GM12878 (cell line): Measurements from ENCODE around the gene PLSCR4. TPM values are rescaled to one million over a fixed set of nuclear protein-coding genes. Genes with fewer than 3 reads are reported as not detected.

Source experiments
- BCL11A ChIP-seq: IDR thresholded peaks from 2 replicates; pipeline ENCODE4 v1.6.1; 2011; ENCODE audit warnings: low read depth, low read length
- BCLAF1 ChIP-seq: fragments of 450-650 bp; IDR thresholded peaks from 2 replicates; pipeline ENCODE4 v1.6.1; 2017; ENCODE audit warnings: antibody characterized with exemption, mild to moderate bottlenecking, moderate library complexity
- BMI1 ChIP-seq: fragments of 450-650 bp; IDR thresholded peaks from 2 replicates; pipeline ENCODE4 v1.6.1; 2016; ENCODE audit warnings: mild to moderate bottlenecking, moderate library complexity, borderline replicate concordance
- E2F4 ChIP-seq: IDR thresholded peaks from 2 replicates; pipeline ENCODE4 v1.6.1; 2012; ENCODE audit warnings: low read depth, low read length, improper control_type of control experiment
- GABPA ChIP-seq: IDR thresholded peaks from 2 replicates; pipeline ENCODE4 v1.6.1; 2014; ENCODE audit warnings: antibody characterized with exemption, low read depth, mild to moderate bottlenecking, inconsistent platforms
- IRF5 ChIP-seq: fragments of 450-650 bp; IDR thresholded peaks from 2 replicates; pipeline ENCODE4 v1.6.1; 2017; ENCODE audit warnings: borderline replicate concordance
- PKNOX1 ChIP-seq: fragments of 450-650 bp; IDR thresholded peaks from 2 replicates; pipeline ENCODE4 v1.6.1; 2016; ENCODE audit warnings: mild to moderate bottlenecking
- SIX5 ChIP-seq: IDR thresholded peaks from 2 replicates; pipeline ENCODE4 v1.6.1; 2011; ENCODE audit warnings: mild to moderate bottlenecking, low read depth, low read length, moderate library complexity; ENCODE audit not compliant: severe bottlenecking
- USF1 ChIP-seq: IDR thresholded peaks from 2 replicates; pipeline ENCODE4 v1.6.1; 2011; ENCODE audit warnings: borderline replicate concordance, low read depth, mild to moderate bottlenecking, moderate library complexity, mixed read lengths, low read length; ENCODE audit not compliant: insufficient read depth; ENCODE audit errors: extremely low read length
- polyA plus RNA-seq, 11 experiments: library from polyadenylated mRNA; depleted of rRNA in 4 of 11; unstranded in 6 of 11; stranded (reverse) in 5 of 11; fragments of >200 nt; fragmentation: Nextera tagmentation in 4 of 11; fragmentation: Illumina TruSeq in 1 of 11; extraction: Ambion mirVana in 4 of 11; extraction: Trizol in 1 of 11; gene quantifications; 1 replicate in 1 of 11; 2 replicates in 10 of 11; pipeline versions ENCODE4 v1.2.1 to v1.2.3, GENCODE V29; 2011 to 2016; ENCODE audit warnings: inconsistent platforms in 2 of 11, missing spikeins in 2 of 11, low read depth in 1 of 11
- total RNA-seq, 4 experiments: library from RNA; depleted of rRNA in 3 of 4; stranded (reverse); fragments of >200 nt in 3 of 4; fragmentation: Illumina TruSeq in 1 of 4; extraction: Trizol in 1 of 4; gene quantifications; 2 replicates each; pipeline versions ENCODE4 v1.2.1 to v1.2.3, GENCODE V29; 2013 to 2021

Gene PLSCR4
- total and polyA plus RNA-seq, 10 of the 15 experiments (the other 5 are each of a cell fraction or from before 2014, with no cell fraction given), result 0.02 TPM; not detected in 9

- TF ChIP-seq BCLAF1 (no peak), E2F4 (no peak), USF1 (no peak), GABPA (no peak), BMI1 (no peak), PKNOX1 (no peak), SIX5 (no peak), BCL11A (no peak), IRF5 (no peak)
Measured at GRCh38 chr3:146170591-146170990, 80.3 kb downstream of the PLSCR4 start (continued).
